Spleen (tissue), 11 donors: ENCODE results near the gene ITGB2. TPM values are rescaled to one million over a fixed set of nuclear protein-coding genes. Genes with fewer than 3 reads are reported as not detected.

Source experiments
- DNase-seq: peaks from one replicate; pipeline ENCODE4 v3.0.0-alpha.2; 2020
- H3K27ac ChIP-seq, 8 donors: fragments of 200-600 bp; sonication (generic) in 7 of 8; 1 replicate in 4 of 8; 2 replicates in 4 of 8; pipeline versions ENCODE4 v1.5.0 to v1.8.0; 2016 to 2021; ENCODE audit warnings: inconsistent platforms in 4 of 8, mild to moderate bottlenecking in 4 of 8, moderate library complexity in 1 of 8
- H3K27me3 ChIP-seq, 7 donors: fragments of 200-600 bp; sonication (generic) in 6 of 7; replicated peaks in 1 of 7; 1 replicate in 4 of 7; 2 replicates in 3 of 7; pipeline versions ENCODE4 v1.5.0 to v1.8.0; 2016 to 2021; ENCODE audit warnings: inconsistent platforms in 3 of 7, mild to moderate bottlenecking in 1 of 7
- H3K36me3 ChIP-seq, 6 donors: fragments of 200-600 bp; sonication (generic) in 5 of 6; 1 replicate in 4 of 6; 2 replicates in 2 of 6; pipeline versions ENCODE4 v1.5.0 to v1.8.0; 2016 to 2021; ENCODE audit warnings: inconsistent platforms in 2 of 6
- H3K4me1 ChIP-seq, 6 donors: fragments of 200-600 bp; sonication (generic) in 5 of 6; 1 replicate in 3 of 6; 2 replicates in 3 of 6; pipeline versions ENCODE4 v1.5.0 to v1.8.0; 2016 to 2021; ENCODE audit warnings: inconsistent platforms in 3 of 6
- H3K4me3 ChIP-seq, 8 donors: fragments of 200-600 bp; sonication (generic) in 7 of 8; 1 replicate in 4 of 8; 2 replicates in 4 of 8; pipeline versions ENCODE4 v1.5.0 to v1.8.0; 2016 to 2021; ENCODE audit warnings: inconsistent platforms in 4 of 8, mild to moderate bottlenecking in 4 of 8, moderate library complexity in 2 of 8
- H3K9me3 ChIP-seq, 8 donors: fragments of 200-600 bp; sonication (generic) in 7 of 8; 1 replicate in 4 of 8; 2 replicates in 4 of 8; pipeline versions ENCODE4 v1.5.0 to v1.8.0; 2016 to 2021; ENCODE audit warnings: inconsistent platforms in 4 of 8
- CTCF ChIP-seq, 11 experiments: fragments of 200-600 bp in 7 of 11; fragments of 450-650 bp in 4 of 11; sonication (generic) in 4 of 11; IDR thresholded peaks in 8 of 11; conservative IDR thresholded peaks in 3 of 11; 1 replicate in 7 of 11; 2 replicates in 4 of 11; pipeline versions ENCODE4 v1.4.0 to v1.8.0; 2016 to 2021; ENCODE audit warnings: antibody characterized with exemption in 11 of 11, inconsistent platforms in 4 of 11, mild to moderate bottlenecking in 1 of 11
- POLR2A ChIP-seq, 3 donors: fragments of 450-650 bp; IDR thresholded peaks; one replicate each; pipeline ENCODE4 v1.5.1; 2017; ENCODE audit warnings: antibody characterized with exemption in 3 of 3, mild to moderate bottlenecking in 1 of 3
- POLR2AphosphoS5 ChIP-seq, 3 donors: sonication (generic); formaldehyde crosslinking; IDR thresholded peaks; one replicate each; pipeline ENCODE4 v1.5.1; 2017; ENCODE audit warnings: antibody characterized with exemption in 3 of 3
- WGBS, 5 donors: extraction: QIAGEN DNeasy Blood & Tissue Kit in 3 of 5; methylation state at CpG; one replicate each; pipeline versions ENCODE4 v1.1.5 to v1.1.7; 2013 to 2018; 5-methylcytosine and 5-hydroxymethylcytosine counted together
- intact Hi-C: fragments of 100-400 bp; cut with DNase I; formaldehyde crosslinking; loops from one replicate; pipeline ENCODE4 v1.15.0; 2023; ENCODE audit warnings: low total_unique reads
- polyA plus RNA-seq, 3 donors: library from polyadenylated mRNA; stranded (reverse); fragments of 200-250 nt; gene quantifications; one replicate each; pipeline ENCODE4 v1.2.1, GENCODE V29; 2013
- total RNA-seq, 7 donors: library from RNA; depleted of rRNA in 3 of 7; stranded (reverse); fragments of >200 nt in 3 of 7; fragmentation: NEBNext Ultra II Directional in 4 of 7; extraction: Animal tissue kit (Norgen Biotek cat#: 25700) in 4 of 7; gene quantifications; one replicate each; pipeline versions ENCODE4 v1.1.0 to v1.2.1, GENCODE V29; 2016 to 2021
- donor health status: healthy with polysubstance abuse.
- donor health status: DM: no; HTN: no; CAD: no; lungs with moderate emphysema.
- donor health status: DM: no; HTN: no; CAD: no.
- donor health status: Bipolar disorder and iron deficiency.
- donor health status: healthy.
- donor health status: DM: no; HTN: no; CAD: no.
- donor health status: DM: yes; HTN: yes; CAD: no.

The ITGB2 gene
- total and polyA plus RNA-seq, 10 donors: 92.1 to 754 (median 338) TPM

- DNase-seq: peak; percentile 96
- H3K4me3 ChIP-seq: peak overlapping the region; percentile 45 to 86 (median 66)
- H3K4me1 ChIP-seq: peaks cover 27 to 74% (median 59%) of the 10 kb centered on the region in 6 donors
- peak overlapping the region; percentile 77 to 97 (median 92) for H3K27ac ChIP-seq
- H3K9me3 ChIP-seq: peaks cover 0 to 5% (median 0%) of the 10 kb centered on the region in 8 donors
- TF ChIP-seq CTCF (IDR thresholded peaks at IDR 0.05 in 8 of 11, conservative IDR thresholded peaks at IDR 0.05 in 3 of 11) (peak; percentile 21 to 86 (median 71)), POLR2AphosphoS5 (IDR thresholded peaks at IDR 0.05) (peak; percentile 22 to 68 (median 37)), POLR2A (IDR thresholded peaks at IDR 0.05) (no peak)
- peaks cover 0 to 15% (median 0%) of the 10 kb centered on the region in 6 donors for H3K36me3 ChIP-seq
- intact Hi-C loops: loop anchor here (5.0 kb wide), 1 partner anchor 40 kb away; no protein-coding TSS in a partner anchor
- H3K27me3 ChIP-seq: peaks cover 0 to 23% (median 4%) of the 10 kb centered on the region in 7 donors
- 1 to 2% (median 1%) methylated on average over 17 to 68 of the region's 68 CpGs for WGBS, 5 donors
Observed at GRCh38 chr21:44932408-44933181, 11.9 kb upstream of the ITGB2 start.

- peak; percentile 88 for DNase-seq
- Histone ChIP-seq H3K4me1 (peaks cover 35 to 82% (median 68%) of the 10 kb centered on the region in 6 donors), H3K36me3 (peaks cover 0 to 15% (median 0%) of the 10 kb centered on the region in 6 donors), H3K27me3 (peaks cover 0 to 23% (median 4%) of the 10 kb centered on the region in 7 donors), H3K27ac (peak overlapping the region; percentile 77 to 97 (median 92)), H3K9me3 (peaks cover 0 to 5% (median 0%) of the 10 kb centered on the region in 8 donors), H3K4me3 (peak overlapping the region; percentile 45 to 86 (median 66))
- WGBS, 5 donors: 1 to 2% (median 1%) methylated on average over 21 to 78 of the region's 78 CpGs
- intact Hi-C loops: loop anchor here (5.0 kb wide), 1 partner anchor 39 kb away; no protein-coding TSS in a partner anchor
- peak in 1 of 3 donors; percentile 8 for TF ChIP-seq POLR2AphosphoS5 (IDR thresholded peaks at IDR 0.05)
- no peak for TF ChIP-seq CTCF (IDR thresholded peaks at IDR 0.05 in 8 of 11, conservative IDR thresholded peaks at IDR 0.05 in 3 of 11)
- no peak for TF ChIP-seq POLR2A (IDR thresholded peaks at IDR 0.05)
Observed at GRCh38 chr21:44931501-44932407, 11.1 kb upstream of the ITGB2 start.

- Histone ChIP-seq H3K36me3 (peaks cover 0 to 15% (median 0%) of the 10 kb centered on the region in 6 donors), H3K27me3 (peaks cover 0 to 23% (median 4%) of the 10 kb centered on the region in 7 donors), H3K27ac (peak overlapping the region; percentile 77 to 97 (median 92)), H3K4me1 (peaks cover 41 to 89% (median 74%) of the 10 kb centered on the region in 6 donors), H3K4me3 (peak overlapping the region; percentile 45 to 86 (median 66)), H3K9me3 (peaks cover 0 to 5% (median 0%) of the 10 kb centered on the region in 8 donors)
- peak; percentile 94 for DNase-seq
- intact Hi-C loops: loop anchor here (5.0 kb wide), 1 partner anchor 39 kb away; no protein-coding TSS in a partner anchor
- TF ChIP-seq POLR2AphosphoS5 (IDR thresholded peaks at IDR 0.05) (peak; percentile 75 to 84 (median 83)), CTCF (IDR thresholded peaks at IDR 0.05 in 8 of 11, conservative IDR thresholded peaks at IDR 0.05 in 3 of 11) (peak in 1 of 11 experiments; percentile 10), POLR2A (IDR thresholded peaks at IDR 0.05) (no peak)
- 1 to 3% (median 1%) methylated on average over 19 of the region's 19 CpGs for WGBS, 5 donors
Observed at GRCh38 chr21:44931137-44931500, 10.4 kb upstream of the ITGB2 start.
